HG03045 (cell line): ENCODE measurements around the gene DNAJB6.

Source experiments
- ATAC-seq: cut with Tn5 transposase; IDR thresholded peaks from one replicate; pipeline ENCODE4 v1.9.1; 2021; ENCODE audit warnings: mild to moderate bottlenecking, moderate library complexity; ENCODE audit not compliant: unreplicated experiment

Gene DNAJB6

DNA sequence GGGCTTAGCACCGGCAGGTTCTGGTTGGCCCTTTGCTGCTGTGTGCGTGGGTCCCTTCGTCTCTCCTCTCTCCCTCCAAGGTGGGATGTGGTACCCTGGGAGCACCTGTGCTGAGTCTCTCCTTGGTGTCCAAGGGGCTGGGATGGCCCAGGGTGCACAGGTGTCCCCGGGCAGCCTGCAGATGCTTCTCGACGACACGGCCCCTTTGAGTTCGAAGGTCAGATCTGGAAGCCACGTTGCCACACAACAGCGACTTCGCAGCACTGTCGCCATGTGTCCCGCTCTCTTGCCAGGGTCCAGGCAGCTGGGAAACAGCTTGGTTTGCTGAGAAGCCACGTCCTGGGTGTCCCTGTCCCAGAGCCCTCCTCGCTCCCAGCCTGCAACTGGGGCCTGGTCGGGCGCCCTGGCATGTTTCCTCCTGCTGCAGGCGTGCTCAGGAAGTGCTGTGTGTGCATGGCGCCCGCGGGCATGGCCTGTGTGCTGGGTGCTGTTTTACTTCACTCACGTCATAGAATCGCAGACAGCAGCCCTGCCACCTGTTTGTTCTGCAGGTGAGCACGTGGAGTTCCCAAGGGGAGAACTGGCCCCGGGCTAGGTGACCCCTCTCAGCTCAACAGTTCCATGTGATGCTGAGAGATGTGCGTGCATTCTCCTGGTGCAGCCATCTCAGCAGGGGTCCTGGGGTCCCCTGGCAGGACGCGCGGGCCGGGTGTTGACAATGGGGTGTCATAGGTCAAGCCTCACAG, 70.9 kb downstream of the DNAJB6 start:
- no peak for ATAC-seq

DNA sequence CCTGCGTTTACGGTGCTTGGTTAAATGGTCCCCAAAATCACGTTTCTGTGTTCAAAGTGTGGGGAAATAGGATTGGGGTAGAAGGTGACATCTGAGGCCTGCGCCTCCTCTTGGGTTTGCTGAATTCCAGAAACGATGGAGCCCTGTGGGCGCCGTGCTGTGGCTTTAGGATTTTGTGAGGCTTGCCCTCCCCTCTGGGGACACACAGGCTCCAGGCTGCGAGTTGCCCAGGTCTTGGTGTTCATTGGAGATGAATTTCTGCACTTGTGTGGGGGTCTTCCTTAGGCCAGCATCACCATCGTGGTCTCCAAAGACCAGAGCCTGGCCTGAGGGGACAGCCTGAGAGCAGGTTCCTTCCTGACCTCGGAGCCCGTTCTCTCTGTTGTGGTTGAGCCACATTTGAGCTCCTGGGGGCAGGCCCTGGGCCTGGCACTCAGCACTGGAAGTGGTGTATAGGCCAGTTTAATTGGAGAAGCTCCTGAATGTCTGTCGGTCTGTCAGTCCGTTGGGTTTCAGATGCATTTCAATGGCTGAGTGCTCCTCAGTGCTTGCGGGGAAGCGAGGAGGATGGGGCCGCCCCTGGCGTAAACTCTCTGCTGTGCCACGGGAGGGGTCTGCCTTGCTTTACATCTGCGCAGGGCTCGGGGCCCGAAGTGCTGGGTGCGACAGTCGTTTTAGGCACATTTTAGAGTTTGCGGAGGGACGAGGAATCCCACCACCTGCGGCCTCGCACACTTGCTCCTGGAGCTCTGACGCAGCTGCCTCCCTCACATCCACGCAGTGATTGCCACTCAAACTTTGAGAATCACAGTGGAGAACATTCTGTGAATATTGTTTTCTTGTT, 71.7 kb downstream of the DNAJB6 start:
- ATAC-seq, result no peak

DNA sequence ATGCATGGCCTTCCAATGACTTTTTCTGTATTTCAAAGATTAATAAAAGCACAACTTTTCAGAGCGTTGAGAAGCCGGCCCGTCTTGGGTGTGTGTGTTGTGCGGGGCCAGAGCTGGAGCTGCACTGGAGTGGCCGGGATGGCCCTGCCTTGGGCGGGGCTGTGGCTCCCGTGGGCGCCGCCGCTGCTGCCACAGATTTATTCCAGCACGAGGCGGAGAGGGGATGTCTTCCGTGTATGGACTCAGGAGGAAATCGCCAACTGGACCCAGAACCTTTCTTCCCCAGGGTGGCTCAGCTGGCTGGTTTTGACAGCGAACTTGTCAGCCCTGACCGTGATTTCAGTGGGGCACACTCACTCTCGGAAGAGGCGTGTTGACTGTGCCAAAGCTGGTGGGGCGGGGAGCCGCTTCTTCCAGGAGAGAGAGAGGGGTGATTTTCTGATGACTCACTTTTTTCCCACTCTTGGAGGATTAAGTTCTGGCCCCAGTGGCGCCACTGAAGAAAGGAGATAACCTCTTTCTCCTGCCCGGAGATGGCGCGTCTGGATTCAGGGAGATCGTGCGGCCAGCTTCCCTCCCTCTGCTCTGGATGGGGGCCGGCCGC, 72.4 kb downstream of the DNAJB6 start:
- no peak for ATAC-seq

DNA sequence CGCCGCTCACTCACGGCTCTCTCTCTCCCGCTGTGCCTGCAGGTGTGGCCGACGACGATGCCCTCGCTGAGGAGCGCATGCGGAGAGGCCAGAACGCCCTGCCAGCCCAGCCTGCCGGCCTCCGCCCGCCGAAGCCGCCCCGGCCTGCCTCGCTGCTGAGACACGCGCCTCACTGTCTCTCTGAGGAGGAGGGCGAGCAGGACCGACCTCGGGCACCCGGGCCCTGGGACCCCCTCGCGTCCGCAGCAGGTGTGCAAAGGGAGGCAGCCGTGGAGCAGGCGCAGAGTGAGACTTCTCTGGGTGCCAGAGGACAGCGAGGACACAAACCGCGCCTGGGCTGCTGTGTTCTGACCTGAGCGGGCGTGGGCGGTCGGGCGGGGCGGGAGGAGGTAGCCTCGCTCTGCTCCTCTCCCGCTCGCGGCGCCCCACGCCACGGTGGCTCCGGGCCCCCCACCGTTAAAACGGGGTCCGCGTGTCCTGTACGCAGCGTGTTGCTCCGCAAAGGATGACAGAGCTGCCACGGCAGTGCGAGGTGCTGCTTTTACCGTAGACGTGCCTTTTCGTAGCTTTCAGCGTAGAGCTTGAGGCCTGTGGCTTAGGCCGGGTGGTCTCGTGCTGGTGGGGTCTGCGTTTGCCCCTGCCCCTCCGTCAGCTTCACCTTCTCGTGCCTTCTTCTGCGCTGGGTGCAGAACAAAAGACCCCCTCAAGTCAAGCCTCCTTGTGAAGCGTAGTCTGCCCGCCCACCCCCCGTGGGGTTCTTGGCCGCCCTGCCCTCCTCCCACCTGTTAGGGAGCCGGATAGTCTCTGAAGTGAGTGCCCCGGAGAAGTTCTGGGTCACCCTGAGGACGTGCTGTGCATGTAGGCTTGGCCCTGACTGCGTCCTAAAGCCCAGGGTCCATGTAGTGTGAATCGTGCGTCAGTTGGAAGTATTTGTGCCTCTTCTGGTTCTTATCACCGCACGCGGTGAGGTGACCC, 73.2 kb downstream of the DNAJB6 start:
- no peak for ATAC-seq

DNA sequence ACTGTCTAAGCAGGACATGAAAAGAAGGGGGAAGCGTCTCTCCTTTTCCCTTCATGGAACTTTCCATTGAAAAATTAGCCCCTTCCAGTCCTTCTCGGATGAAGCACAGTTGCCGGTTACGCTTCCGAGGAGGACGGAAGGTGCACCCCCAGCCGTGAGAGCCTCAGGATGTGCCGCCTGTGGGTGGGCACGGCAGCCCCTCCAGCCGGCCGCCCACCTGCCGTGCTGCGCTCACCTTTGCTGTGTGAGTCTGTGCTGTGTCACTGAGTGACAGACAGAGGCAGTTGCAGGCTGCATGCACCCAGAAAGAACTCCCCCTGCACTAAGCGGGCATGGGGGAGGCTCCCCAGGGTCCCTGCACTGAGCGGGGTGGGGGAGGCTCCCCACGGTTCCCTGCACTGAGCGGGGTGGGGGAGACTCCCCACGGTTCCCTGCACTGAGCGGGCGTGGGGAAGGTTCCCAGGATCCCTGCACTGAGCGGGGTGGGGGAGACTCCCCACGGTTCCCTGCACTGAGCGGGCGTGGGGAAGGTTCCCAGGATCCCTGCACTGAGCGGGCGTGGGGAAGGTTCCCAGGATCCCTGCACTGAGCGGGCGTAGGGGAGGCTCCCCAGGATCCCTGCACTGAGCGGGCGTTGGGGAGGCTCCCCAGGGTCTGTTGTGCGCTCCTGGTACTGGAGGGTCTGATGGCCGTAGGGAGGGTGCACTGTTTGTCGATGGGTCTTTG, 74.2 kb downstream of the DNAJB6 start:
- ATAC-seq, result no peak

DNA sequence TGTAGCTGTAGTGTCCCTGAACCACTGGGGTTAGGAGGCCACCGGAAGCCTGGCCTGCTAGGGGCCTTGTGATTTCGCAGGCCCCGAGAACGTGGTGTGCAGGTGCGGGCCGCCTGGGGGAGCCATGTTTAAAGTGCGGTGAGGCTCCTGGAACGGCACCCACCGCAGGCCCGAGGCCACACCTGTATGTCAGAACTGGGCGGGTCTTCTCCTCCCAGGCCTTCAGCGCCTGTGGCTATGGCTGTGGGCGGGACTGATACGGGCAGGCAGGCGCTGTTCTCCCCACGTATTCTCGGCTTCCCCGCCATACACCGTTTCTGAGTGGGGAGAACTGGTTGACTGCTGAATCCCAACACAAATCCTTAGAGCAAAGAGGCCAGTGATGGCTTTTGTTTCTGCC, 74.8 kb downstream of the DNAJB6 start:
- ATAC-seq, result no peak

DNA sequence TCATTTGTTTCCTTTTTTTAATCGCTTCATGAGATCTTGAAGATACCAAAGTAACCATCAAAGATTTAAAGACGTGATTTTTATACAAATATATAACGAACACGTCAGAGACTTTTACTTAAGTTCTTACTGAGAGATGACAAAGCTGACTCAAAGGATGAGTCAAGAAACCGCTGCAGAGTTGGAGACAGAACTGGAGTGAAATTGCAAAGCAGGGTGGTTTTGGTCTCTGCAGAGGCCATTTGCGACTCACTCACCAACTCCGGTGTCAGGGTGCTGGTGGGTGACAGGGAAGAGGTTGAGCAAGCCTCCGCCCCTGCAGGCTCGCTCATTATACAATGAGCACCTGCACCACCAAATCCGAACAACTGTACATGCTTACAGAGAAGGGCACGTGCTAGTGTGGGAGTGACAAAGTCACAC, 75.2 kb downstream of the DNAJB6 start:
- no peak for ATAC-seq

DNA sequence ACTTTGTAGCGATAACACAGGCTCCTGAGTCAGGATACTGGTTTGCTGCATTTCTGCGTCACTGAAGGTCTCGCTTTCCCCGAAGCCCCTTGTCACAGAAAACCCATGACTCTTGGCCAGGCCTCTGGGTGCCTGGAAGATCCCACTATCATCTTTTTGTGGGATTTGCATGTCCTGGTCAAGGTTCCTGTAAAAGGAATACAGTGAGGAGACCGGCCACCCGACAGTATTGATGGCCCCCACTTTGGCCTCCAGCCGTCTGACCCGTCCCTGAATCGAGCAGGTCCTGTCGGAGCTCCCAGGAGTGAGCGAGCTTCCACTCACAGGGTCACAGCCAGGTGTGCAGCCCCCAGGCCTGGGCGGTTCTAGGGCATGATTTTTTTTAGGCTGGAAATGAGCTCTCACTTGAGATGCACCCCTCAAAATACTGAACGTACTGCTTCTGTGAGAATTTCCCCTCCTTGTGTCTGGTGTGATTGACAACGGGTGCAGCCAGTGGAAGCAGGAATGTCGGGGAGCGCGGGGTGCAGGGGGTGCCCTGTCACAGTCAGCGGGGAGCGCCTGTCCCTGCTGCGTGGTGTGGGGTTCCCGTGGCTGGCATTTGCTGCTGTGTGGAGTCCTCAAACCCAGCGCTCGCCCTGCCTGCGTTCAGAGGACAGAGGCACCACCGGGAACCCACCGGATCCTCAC, 75.8 kb downstream of the DNAJB6 start:
- ATAC-seq, result no peak

DNA sequence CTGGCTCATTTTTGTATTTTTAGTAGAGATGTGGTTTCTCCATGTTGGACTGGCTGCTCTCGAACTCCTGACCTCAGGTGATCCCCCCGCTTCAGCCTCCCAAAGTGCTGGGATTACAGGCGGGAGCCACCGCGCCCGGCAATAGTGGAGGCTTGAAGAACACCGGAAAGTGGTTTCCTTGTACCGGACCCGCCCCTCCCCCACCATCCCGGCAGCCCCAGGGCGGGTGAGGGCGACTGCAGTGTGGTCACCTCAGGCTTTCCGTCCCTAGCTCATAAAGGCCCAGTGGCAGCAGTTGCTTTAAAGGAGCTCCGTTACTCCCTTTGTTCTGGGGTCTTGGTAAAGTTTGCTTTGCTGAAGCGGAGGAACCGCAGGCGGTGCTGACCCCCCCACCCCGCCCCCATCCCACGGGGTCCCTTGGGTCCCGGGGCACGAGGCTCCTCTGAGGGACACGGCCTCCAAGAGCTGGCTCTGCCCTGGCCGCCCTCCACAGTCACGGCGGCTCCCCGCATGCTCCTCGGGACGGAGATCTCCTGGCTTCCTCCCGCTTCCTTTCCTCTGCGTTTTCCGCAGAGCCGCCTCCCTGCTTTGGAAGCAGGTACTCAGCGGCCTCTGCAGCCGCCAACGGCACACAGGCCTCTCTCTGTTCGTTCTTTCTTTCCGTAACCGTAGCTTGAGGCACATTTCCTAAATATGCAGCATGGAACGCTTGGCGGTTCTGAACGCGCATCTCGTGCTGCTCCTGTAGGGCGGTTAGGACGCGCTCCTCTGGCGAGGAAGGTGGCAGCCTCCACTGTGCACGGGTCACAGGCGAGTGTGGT, 77.3 kb downstream of the DNAJB6 start:
- no peak for ATAC-seq

DNA sequence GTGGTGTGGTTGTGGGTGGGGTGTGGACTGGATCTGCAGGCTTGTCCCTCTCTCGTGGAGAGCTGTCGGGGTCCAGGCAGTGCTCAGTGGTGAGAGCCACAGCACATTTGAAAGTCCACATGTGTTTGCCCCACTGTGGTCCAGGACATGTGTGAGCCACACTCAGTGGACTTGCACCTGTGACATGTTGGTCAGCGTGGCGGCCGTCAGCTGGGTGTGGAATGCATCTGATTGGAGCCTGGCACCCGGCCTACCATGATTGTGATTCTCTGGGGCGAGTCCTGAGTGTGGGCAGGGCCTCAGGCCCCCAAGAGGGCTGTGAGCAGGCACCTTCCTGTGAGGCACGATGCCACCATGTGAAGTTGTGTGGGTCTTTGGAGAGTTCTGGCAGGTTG, 77.9 kb downstream of the DNAJB6 start:
- no peak for ATAC-seq

DNA sequence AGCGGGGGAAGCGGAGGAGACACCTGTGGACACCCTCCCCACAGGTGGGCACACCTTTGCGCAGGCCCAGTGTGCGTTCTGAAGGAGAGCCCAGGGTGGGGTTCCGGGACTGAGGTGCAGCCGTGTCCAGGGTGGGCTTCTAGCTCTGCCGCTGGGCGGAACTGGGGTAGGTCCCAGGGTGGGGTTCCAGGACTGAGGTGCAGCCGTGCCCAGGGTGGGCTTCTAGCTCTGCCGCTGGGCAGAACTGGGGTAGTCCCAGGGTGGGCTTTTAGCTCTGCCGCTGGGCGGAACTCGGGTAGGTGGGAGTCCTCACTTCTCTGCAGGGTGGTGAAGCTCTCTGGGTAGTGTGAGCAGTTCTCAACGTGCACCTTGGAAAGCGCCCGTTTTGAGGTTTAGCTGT, 78.7 kb downstream of the DNAJB6 start:
- no peak for ATAC-seq

DNA sequence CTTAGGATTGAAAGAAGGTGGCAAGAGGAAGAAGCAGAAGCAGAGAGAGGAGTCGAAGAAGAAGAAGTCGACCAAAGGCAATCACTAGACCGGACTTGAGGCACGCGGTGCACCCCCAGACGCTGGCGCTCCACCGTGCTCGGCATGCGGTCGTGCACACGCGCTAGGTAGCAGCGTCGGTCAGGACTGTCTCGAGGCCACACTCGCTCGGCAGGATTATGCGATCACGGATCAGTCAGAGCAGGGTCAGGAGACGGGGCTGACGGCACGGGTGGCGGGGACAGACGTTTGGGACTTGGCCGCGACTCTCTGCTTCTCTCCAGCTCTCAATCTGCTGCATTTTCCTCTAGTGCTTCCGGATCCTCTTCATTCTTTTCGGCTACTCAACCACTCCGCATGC, 79.2 kb downstream of the DNAJB6 start:
- no peak for ATAC-seq

DNA sequence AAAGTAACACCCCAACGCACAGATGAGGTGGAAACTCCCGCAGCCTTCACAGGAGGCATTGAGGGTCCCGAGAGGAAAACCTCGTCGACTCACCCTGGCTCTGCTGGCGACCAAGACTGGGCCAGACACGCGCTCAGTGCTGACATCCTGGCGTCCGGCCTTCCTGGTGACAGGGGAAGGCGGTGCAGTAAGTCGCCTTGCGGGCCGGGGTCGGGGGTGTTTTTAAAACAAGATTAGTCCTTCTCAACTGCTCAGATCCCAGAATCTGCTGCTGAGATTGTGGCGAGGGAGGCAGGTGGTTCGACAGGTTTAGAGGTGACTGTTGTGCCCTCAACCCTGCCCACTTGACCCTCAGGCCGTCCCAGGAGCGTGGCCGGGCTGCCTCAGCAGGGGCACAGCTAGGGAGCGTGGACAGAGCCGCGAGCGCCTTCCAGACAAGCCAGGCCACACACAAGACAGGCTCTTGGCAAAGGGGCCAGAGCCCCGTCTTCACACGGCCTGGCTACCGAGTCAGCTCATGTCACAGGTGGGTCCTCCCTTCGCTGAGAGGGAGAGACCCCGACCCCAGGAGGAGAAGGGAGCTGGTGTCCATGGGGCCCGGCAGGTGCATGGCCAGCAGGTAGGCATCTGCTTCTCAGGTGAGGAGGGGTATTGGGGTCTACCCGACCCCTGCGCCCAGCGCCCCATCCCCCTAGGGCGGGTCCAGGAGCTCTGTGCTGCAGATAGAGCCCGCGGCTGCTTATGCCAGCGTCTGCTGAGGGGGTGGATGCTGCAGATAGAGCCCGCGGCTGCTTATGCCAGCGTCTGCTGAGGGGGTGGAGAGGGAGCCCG, 81.6 kb downstream of the DNAJB6 start:
- ATAC-seq, result no peak

DNA sequence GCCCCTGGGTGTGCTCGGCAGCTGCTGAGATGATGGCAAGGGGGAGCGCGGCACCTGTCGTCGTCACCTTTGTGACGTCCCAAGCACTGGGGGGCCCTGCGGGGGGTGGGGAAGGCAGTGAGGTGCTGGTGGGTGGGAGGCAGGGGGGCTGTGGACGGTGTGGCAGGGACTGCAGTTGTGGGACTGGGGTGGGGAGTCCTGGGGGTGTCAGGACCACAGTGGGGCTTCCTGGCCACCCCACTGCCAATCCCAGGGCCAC, 82.2 kb downstream of the DNAJB6 start:
- no peak for ATAC-seq

DNA sequence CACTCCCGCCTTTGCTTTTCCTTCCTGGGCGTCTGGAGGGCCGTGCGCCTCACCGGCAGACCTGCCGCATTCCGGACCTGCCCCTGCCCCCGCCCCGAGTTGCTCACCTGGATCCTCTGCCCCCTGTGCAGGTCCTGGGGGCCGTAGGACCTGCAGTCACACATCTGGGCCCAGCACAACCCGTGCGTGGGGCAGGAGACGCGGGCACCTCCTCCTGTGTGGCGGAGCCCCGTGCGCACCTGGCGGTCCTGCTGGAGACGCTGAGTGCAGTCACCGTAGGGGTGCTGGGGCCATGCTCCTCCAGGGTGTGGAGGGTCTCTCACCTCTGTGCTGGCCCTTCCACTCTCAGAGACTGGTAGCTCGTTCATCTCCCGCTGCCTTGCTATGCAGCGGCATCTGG, 85.5 kb downstream of the DNAJB6 start:
- no peak for ATAC-seq

DNA sequence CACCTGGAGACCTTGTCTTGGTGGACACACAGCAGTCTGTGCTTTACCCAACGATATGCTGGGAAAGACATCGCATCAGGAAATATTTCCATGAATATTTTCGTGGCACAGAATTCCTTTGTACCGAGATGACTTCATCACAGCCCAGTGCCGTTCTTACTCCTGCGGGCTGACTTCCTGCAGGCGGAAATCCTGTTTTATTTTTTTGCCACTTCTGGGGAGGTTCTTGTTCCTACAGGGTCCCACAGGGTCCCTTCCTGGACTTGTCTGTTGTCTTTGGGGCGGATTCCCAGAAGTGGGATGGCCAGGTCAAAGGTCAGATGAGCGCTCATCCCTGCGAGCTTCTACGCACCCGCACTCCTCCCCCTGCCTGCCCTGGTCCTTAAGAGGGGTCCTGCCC, 86.5 kb downstream of the DNAJB6 start:
- ATAC-seq, result no peak

DNA sequence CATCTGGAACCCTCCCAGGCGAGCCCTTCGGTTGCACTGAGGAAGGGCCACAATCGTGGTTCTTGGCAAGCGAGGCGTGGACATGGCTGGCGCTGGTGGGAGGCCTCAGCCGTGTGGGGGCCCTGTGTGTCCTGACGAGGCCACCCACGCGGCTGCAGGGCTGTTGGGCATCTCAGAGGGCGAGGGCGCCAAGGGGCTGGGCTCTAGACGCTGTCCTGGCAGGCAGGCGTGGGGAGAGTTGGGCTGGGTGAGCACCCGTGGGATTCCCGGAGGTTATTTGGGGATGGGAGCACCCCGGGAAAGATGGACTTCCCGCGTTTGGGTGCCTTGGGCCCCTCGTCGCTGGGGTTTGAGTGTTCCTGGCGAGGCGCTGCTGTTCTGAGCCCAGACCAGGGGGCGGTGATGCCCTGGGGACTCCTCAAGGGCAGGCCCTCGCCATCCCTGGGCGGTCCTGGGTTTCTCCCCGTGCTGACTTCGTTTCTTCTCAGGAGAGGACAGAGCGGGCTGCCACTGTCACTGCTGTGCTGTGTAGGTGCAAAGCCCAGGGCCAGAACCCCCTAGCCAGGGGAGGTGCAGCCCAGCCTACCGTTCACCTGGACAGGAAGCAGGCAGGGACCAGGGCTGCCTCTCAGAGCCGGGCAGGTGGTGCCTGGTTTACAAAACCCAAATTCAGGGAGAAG, 87.2 kb downstream of the DNAJB6 start:
- no peak for ATAC-seq
